Brain microvascular endothelial cell (primary cell): ENCODE results near the gene STMN3.

ENCODE experiments used
- DNase-seq: peaks from one replicate; pipeline ENCODE4 v3.0.0-alpha.2; 2020
- H3K27ac ChIP-seq: fragments of 250-450 bp; sonication (Bioruptor Pico); 2 replicates; pipeline ENCODE4 v1.5.1; 2020; ENCODE audit warnings: mild to moderate bottlenecking, moderate library complexity
- H3K27me3 ChIP-seq: fragments of 250-450 bp; sonication (Bioruptor Pico); replicated peaks from 2 replicates; pipeline ENCODE4 v1.5.1; 2020; ENCODE audit warnings: mild to moderate bottlenecking
- H3K36me3 ChIP-seq: fragments of 250-450 bp; sonication (Bioruptor Pico); replicated peaks from 2 replicates; pipeline ENCODE4 v1.5.1; 2020; ENCODE audit warnings: mild to moderate bottlenecking
- H3K4me3 ChIP-seq: 2 replicates; pipeline ENCODE4 v1.5.1; 2011; ENCODE audit warnings: low read depth, mild to moderate bottlenecking, control low read depth, low read length, moderate library complexity
- CTCF ChIP-seq: IDR thresholded peaks from 2 replicates; pipeline ENCODE4 v1.5.1; 2011; ENCODE audit warnings: low read depth, mild to moderate bottlenecking, moderate library complexity, low read length, control low read depth, inconsistent platforms; ENCODE audit errors: missing control alignments
- in situ Hi-C: cut with HindIII; loops from 2 replicates; pipeline ENCODE4 v1.10.0; 2017; ENCODE audit warnings: low sequenced_read_pairs, low pct_ligation_motif_present

Gene STMN3

DNA sequence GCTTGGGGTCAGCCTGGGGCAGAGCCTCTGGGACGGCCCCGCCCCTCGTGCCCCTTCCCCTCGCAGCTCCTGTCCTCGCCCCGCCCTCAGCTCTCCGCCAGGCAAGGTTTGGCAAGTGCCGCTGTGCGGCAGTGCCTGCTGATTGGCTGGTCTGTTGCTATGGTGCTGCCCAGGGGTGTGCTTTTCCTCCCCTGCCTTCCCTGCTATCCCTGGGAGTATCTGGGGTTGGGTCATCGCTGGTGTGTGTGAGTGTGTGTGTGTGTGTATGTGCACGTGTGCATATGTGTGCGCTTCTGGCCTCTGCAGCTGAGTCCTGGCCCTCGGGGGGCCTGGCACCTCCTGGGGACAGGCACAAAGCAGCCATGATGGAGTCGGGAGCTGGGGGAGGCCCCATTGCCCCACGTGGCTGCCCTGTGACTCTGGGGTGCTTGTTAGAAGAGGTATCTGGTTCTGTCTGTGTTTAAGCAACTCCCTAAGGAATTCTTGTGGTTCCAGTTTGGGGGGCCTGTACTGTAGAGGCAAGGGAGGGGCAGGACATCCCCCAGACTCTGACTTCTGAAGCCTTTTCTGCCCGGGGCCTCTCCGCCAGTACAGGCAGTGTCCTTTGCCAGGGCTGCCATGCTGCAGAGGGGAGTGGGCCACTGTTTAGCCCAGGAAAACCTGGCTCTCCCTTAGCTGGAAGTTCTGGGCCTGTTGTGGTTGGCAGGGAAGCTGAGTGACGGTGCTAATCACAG is 11.8 kb upstream of the STMN3 start:
- in situ Hi-C loops: no loop called here
- no peaks in the 10 kb centered on the region for H3K27me3 ChIP-seq
- no peak overlapping the region for H3K4me3 ChIP-seq
- DNase-seq: no peak
- no peak overlapping the region for H3K27ac ChIP-seq
- no peak for TF ChIP-seq CTCF
- H3K36me3 ChIP-seq: peaks cover 30% of the 10 kb centered on the region

GRCh38 chr20:63664143-63664851 is 11.1 kb upstream of the STMN3 start:
- no peak for TF ChIP-seq CTCF
- in situ Hi-C loops: no loop called here
- no peak for DNase-seq
- Histone ChIP-seq H3K36me3 (peaks cover 30% of the 10 kb centered on the region), H3K4me3 (no peak overlapping the region), H3K27me3 (no peaks in the 10 kb centered on the region), H3K27ac (no peak overlapping the region)

DNA sequence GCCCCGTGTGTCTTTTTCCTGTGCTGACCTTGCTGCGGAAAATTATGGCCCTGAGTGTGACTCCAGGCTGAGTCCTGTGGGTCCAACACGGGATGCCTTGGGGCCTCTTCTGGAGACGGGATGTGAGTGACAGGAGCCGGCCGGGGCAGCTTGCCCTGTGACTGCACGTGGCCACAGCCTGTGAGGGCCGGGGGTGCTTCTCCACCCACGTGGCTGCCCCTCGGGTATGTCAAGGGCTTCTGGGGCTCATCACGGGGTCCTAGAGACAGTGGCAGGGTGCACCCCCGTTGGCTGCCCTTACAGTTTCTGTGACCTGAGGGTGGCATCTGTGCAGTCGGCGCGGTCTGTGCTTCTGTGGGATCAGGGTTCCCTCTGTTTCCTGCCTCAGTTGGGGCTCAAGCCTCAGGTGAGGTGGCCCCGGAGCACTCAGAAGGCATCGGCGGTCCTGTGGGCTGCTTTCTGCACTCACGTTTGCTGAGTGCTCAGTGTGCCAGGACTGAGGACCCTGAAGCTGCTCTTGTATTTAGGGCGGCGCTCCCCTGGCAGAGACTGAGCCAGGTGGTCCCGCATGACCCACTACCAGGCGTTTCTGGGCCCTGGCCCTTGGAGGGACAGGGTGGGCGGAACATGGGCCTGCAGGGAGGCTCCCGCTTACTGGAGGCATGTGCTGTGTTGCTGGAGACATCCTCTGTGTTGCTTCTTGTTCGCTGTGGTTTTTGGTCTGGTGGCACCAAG is 10.3 kb upstream of the STMN3 start:
- in situ Hi-C loops: no loop called here
- Histone ChIP-seq H3K36me3 (peaks cover 26% of the 10 kb centered on the region), H3K27ac (no peak overlapping the region), H3K4me3 (no peak overlapping the region), H3K27me3 (no peaks in the 10 kb centered on the region)
- TF ChIP-seq CTCF: no peak
- no peak for DNase-seq

GRCh38 chr20:63662813-63663189 is 9.6 kb upstream of the STMN3 start:
- Histone ChIP-seq H3K27me3 (no peaks in the 10 kb centered on the region), H3K27ac (no peak overlapping the region), H3K36me3 (peaks cover 22% of the 10 kb centered on the region), H3K4me3 (no peak overlapping the region)
- in situ Hi-C loops: no loop called here
- no peak for TF ChIP-seq CTCF
- DNase-seq: no peak

DNA sequence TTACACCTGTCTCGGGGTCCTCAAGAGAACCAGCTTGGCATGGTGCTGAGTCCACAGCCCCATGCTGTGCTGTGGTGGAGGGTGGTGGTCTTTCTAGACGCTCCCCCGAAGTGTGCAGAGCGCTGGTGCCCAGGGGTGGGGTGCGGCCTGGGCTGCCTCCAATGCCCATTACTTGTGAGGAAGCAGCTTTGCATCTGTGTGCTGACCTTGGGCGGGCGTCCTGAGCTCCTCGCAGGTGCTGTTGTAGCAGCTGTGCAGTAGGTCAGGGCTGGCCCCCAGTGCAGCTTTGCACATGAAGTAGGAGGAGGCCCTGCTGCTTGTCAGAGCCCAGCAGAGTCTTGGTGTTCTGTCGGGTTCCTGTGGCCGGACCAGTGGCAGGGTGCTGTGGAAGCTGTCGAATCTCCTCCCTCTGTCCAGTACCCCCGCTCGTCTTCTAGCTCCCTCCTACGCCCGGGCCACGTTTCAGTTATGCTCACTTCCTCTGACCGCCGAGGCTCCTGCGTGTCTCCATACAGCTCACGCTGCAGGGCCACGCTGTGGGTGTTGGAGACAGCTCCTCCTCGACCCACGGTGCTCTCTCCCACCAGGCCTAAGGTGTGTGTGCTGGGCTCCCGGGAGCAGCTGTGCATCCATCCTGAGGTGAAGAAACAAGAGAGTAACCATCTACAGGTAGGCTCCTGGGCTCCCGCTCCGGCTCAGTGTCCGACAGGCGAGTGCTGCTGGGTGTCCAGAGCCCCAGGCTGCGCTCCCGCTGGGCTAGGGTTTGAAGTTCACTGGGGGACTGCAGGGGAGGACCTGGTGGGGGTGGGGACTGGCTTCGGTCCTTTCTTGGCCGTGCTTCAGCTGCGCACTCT is 9.0 kb upstream of the STMN3 start:
- no peak for DNase-seq
- no peaks in the 10 kb centered on the region for H3K27me3 ChIP-seq
- H3K27ac ChIP-seq: no peak overlapping the region
- H3K4me3 ChIP-seq: no peak overlapping the region
- in situ Hi-C loops: no loop called here
- H3K36me3 ChIP-seq: peaks cover 17% of the 10 kb centered on the region
- no peak for TF ChIP-seq CTCF
